GM21423 (cell line): ENCODE results near the gene SBF2.
"Not testable (repeated sequence)": the region's sequence is repeated elsewhere in the genome, so short reads cannot be mapped to it uniquely, and the experiment has no call there.

Experiments used
- ATAC-seq: cut with Tn5 transposase; IDR thresholded peaks from one replicate; pipeline ENCODE4 v1.9.1; 2021; ENCODE audit warnings: mild to moderate bottlenecking, moderate library complexity; ENCODE audit not compliant: unreplicated experiment

Gene SBF2

DNA sequence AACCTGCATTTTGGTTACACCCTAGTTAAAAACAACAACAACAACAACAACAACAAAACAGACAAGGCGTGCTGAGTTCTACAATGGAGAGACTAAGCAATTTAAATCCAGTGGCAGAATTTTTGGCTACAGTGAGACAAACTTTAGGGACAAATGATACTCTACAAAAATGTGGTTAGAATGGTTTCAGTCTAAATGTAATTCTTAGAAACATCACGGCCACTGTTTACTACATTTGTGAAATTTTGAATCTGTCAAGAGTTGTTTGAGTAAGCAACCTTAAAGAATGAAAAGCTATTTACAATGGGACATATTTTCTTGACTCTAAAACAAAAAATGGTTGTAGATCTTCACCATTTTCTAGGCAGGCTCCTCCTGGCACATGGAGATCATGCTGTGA is 370.7 kb downstream of the SBF2 start:
- no peak for ATAC-seq

DNA sequence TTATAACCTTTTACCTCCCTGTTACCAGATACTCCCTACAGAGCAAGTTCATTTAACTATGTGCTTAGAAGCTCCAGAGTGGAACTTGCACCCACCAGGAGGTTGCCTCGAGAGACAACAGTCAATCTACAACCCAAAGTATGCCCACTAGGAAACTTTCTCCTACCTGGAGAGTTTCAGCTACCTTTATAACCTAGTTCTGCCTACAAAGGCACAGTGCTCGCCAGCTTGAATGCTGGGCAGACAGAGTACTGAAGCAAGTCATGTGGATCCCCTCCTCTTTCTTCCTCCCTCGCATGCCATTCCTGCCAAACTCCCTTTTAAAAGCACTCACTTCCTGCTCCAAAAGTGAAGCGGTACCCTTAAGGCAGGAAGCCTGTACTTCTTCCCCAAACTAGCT is 371.2 kb downstream of the SBF2 start:
- no peak for ATAC-seq

DNA sequence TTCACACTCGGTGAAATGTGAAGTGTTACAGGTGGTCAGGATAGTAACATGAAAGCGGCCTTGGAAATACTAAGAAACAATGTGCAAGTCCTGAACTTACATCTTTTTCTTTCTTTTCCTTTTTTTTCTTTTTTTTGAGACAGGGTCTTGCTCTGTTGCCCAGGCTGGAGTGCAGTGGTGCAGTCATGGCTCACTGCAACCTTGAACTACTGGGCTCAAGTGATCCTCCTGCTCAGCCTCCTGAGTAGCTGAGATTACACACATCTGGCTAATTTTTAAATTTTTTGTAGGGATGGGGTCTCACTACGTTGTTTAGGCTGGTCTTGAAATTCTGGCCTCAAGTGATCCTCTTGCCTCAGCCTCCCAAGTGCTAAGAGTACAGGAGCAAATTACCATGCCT is 377.5 kb downstream of the SBF2 start:
- no peak for ATAC-seq

DNA sequence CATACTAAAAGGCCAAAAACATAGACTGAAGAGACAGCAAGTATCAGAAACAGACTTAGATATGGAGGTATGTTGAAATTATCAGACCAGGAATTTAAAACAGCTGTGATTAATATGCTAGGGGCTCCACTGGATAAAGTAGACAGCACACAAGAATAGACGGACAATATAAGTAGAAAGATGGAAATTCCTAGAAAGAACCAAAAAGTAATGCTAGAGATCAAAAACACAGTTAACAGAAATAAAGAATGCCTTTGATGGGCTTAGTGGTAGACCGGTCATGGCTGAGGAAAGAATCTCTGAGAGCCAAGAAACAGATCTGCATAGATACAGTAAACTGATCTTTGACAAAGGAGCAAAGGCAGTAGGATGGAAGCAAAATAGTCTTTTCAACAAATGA is 380.0 kb downstream of the SBF2 start:
- no peak for ATAC-seq

DNA sequence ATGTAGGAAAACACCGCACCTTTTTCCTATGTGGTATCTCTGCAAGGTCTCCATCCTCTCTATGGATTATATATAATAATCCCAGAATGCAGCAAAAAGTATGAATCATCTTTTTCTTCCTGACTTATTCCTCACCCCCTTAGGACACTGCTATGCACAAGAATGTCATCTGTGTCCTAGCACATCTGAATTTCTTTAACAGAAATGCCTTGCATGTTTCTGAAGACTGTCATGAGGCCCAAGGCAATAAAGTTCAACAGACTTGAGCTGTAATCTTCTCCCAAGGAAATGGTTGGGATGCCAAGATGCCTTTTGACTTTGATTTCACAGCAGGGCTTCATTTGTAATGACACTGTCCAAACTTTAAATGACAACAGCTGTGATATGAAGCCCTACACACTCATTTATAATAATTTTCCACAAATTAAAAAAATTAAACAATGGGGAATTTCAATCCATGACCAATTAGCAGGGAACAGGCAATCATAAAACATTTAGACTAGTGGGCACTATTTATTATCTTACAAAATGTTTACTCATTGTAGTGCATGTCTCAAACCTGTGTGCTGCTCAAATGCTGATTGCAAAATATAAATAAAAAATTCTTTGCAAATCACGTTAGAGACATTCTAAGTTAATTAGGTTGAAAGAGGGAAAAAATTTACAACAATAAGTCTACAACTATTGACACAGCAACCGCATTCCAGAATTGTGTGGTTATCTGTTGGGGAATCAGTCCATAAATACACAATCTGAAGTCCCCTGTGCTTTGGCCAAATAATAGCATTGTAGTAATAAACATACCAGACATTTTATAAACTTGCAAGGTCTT is 387.8 kb downstream of the SBF2 start:
- no peak for ATAC-seq

DNA sequence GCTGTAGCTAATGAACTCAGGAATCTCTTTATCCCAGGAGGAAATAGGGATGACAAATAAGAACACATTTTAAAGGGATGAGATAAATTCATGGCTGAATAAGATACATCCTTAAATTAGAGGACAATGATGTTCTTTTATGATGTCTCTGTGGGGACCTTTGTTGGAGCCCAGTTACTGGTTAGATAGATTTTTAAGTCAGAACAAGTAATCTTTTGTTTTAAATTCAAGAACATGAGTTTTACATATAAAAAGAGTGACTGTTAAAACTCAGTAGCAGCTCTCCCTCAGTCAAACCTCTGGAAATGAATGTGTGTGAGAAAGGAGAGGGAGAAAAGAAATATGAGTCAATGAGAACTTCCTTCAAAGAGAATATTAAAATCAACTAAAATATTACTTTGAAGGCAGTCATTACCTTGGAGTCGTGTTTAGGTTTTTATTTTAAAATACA is 388.5 kb downstream of the SBF2 start:
- ATAC-seq: no peak

DNA sequence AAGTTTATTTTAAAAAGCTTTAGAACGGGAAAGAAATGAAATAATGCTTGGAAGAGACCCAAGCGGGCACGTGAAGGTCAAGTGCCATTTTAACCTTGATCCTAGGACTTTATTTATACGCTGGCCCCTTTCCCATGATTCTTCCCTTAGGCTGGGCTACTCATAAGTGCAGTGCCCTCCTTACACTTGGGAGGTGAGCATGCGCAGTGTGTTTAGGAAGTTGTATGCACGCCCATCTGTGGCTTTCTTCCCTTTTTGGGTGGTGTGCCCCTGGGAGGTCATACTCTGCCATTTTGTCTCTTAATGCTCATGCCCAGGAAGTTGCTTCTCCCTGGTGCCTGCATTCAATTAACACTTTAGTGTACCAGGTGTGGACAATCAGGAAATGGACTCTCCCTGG is 390.4 kb downstream of the SBF2 start:
- ATAC-seq: no peak

DNA sequence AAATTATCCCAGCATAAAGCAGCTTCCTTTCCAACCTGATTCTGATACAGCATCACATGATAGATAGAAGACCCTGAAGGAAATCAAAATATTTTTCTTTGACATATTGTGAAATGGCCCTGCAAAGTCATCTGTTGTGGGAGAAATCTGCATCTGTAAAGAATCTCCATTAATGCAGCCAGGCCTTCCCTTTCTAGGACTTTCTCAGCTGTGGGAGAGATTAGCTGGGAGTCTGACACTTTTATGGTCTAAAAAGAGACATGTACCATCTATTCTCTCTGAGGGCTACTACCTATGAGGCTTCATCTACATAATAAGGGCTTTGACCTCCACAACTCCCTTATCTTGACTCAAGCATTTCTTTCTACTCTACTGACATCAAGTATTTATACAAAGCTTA is 392.1 kb downstream of the SBF2 start:
- no peak for ATAC-seq

DNA sequence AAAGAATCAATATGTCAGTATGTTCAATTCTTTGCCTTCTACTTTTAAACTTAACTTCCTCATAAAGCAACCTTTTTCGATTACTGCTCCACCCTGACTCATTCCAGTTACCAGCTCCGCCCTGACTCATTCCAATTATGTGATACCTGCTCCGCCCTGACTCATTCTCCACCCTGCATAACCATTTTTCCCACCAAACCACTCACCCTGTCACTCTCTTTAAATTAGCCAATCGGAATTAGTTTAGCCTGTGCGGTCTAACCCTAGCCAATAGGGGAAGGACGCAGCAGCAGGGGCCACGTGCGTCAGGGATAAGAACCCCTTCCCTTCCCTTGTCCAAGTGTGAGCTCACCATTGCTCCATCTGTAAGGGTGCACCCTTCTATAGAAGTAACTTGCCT is 393.8 kb downstream of the SBF2 start:
- not testable (repeated sequence) for ATAC-seq

DNA sequence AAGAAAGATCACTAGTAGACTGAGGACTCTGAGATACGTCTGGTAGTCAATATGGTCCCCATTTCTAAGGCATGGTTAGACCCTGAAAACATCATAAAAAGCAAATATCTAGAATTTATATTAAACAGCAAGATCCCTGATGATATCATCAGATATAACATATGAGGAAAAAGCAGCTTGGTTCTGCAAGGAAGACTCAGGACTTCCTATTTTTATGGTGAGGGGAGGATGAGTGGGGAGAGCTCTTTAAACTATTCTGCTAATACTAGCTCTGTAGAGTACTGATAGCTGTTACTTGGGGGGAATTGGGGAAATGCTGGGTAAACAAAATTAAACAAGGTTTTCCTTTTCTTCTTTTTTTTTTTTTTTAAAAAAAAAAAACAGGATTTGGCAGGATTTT is 394.3 kb downstream of the SBF2 start:
- ATAC-seq: no peak

DNA sequence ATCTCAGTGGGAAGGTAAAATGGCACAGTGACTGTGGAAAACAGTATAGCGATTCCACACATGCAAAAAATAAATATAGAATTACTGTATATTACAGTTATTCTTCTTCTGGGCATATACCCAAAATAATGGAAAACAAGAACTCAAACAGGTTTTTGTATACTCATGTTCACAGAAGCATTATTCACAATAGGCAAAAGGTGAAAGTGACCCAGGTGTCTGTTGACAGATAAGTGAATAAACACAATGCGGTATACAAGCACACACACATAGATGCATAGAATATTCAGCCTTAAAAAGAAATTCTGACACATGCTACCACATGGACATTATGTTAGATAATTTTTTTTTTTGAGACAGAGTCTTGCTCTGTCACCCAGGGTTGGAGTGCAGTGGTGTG is 397.1 kb downstream of the SBF2 start:
- no peak for ATAC-seq

DNA sequence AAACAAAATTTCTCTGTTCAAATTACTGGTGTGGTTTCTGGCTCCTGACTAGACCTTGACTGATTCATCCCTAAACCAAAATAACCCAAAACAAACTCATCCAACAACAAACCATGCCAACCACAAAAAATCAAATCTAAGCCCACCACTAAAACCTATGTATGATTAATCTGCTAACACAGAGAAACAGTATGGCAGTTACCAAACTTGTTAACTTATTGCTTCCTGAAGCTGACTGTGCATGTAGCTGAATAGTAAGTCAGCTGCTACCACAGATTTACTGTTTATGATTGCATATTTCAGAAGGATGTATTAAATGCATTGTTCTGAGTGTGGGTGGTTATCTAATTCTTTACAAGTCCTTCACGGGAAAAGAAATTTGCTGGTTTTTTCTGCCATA is 399.0 kb downstream of the SBF2 start:
- ATAC-seq: no peak

DNA sequence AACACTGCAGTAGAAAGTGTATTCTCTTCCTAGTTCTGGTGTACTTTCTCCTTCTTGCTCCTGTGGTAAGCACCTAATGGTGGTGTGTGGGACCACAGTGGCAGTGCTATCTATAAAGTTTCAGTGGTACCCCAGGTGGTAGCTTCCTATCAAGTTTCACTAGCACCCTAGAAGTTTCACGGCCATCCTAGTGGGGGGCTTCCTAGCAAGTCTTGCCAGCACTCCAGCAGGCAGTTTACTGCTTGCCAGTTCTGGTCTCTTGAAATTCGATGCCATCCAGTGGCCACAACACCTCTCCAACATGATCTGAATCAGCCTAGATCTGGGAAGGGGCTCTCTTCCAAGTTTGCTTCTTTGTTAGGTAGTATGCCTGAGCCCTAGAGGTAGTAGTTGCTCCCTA is 400.5 kb downstream of the SBF2 start:
- ATAC-seq: no peak

DNA sequence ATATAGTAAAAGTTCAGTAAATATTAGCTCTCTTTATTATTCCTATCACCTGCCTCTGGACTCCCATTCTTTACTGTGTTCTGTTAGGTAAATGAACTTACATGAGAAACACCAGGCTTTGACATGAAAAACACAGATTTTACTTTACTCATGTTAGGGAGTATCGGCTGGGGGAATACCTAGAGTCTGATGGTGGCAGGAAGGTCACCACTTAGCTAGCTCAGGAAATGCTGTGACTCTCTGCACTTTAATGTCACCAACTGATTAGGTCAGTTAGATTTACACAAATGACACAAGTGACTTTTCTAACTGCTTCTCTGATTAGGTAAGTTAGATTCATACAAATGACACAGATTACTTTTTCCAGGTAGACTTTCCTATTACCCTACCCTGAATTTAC is 405.1 kb downstream of the SBF2 start:
- ATAC-seq: no peak

DNA sequence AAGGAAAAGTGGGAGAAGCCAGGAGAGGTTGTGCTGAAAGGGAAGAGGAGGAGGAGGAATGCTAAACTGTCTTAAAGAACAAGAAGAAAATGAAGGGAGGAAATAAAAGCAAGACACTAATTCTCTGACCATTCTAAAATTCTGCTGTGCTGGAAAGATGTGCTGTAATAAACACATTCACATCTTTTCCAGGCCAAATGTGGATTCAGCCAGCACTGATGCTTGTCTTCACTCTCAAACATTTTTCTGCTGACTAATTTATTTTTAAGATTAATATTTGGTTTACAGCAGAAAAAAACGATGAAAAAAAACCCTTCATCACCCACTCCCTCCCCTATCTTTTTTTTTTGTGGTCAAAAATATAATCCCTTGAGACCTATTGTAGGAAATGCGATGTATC is 406.5 kb downstream of the SBF2 start:
- no peak for ATAC-seq

DNA sequence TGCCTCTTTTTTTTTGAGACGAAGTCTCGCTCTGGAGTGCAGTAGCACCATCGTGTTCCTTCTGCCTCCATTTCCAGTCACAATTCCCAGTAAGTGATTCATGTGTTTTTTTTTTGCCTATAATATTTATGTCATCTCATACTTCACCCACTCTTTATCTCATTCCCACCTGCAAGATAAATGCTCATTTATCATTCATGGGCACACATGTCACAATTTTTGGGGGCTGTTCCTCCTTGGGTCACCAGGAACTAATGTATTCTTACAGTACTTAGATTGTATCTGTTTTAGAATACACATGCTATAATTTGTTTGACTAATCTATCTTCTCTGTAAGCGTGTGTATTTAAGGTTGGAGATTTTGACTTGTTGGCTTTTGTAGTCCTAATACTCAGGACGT is 407.4 kb downstream of the SBF2 start:
- ATAC-seq: no peak

DNA sequence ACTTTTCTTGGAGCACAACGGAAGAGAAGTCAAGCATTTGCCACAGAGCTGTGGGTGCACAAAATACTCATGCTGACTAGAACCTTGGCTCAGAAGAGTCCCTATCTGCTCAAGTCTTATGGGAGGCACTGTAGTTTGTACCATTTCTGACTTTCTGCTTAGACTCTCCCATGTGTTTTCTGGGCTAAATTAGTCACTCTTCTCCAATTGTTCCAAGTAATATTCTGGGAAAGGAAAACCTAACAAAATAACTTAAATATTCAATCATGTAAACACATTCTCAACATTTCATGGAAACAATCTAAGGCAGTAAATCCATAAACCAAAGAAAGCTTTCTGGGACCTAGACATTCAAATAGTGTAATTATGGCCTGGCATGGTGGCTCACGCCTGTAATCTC is 409.4 kb downstream of the SBF2 start:
- no peak for ATAC-seq

DNA sequence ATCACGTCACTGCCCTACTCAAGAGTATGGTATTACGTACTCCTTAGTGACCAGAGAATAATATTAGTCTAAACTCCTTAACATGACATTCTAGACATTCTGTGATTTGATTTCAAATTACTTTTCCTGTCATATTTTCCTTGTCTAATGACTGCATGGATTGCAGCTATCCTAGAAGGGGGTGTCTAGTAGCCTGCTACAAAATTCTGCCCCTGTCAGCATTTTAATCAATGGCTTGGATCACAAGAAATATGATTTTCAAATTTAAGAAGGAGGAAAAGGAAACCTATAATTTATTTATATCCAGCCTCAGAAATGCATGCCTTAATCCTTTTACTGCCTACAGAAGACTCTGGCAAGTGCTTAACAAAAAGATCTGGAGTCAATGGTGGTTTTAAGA is 413.4 kb downstream of the SBF2 start:
- no peak for ATAC-seq

DNA sequence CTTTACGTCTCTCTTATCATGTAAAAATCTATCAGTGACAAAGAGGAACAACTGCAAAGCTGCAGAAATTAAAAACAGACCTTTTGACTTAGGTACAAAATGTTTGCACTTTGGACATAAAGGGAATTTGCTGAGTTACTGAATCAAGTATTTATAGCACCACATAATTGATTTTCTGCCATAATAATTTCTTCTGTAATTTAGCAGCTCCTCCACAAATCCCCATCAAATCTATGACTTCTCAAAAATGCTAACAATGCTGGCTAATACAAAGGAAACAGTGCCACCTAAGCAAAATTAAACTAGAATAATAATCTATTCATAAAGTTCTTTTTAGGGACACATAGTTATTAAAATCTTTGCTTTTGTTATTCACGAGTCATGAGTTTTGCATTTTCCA is 415.1 kb downstream of the SBF2 start:
- ATAC-seq: no peak

DNA sequence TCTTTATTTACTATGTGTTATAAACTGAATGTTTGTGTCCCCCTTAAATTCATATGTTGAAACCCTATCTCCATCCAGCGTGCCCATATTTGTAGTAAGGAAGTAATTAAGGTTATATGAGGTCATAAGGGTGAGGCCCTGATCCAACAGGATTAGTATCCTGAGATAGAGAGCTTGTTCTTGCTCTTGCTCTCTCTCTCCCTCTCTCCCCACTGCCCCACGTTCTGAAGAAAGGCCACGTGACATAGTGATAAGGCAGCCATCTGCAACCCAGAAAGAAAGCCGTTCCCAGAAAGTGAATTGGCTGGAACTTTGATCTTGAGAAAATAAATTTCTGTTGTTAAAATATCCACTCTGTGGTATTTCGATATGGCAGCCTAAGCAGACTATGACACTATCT is 417.7 kb downstream of the SBF2 start:
- no peak for ATAC-seq

DNA sequence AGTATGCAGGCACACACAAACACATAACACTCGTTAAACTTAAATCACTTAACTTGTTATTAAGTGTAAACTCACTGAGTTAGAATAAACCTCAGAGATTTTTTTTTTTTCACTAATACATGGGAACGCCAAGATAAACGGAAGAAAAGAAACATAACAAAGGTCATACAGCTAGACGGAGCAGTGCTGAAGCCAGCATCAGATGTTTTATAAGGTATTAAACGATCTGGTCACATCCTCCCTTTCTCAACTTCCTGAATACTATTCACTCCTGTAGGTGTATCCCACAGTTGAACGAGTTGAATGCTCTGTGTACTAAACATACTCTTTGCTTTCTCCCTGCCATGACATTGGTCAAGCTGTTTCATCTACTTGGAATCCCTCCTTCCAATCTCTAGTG is 418.2 kb downstream of the SBF2 start:
- no peak for ATAC-seq

DNA sequence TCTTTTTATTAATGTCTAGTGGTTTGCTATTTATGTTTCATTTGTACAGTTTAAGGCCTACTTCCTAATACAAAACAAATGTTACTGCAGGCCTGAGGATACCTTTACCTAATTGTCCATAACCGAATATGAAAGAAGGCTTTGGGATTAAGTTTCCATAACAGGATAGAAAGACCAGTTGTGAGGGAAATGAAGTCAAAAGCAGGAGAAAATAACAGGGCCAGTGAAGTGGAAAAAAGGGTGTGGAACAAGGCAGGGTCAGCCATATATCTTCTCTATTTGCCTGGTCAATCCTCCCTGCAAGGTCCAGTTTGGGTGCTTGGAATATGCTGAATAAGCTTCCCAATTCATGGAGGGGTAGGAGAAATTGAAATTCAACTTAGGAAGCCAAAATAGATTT is 418.6 kb downstream of the SBF2 start:
- no peak for ATAC-seq

DNA sequence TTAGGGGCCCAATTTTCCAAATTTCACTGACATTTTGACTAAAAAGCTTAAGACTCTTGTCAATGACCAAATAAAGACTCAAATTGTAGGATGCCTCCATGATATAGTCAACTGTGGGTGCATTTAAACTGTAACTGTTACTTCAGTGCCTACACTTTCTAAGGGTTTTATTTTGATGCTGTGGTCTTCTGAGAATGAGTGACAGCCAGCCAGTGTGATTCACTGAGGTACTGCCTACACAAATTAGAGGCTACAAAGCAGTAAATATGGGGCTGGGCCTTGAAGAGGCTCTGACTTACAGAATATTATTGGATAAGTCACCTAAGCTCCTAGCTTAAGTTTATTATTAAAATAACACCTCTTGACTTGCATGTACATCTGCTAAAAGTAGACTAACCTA is 419.6 kb downstream of the SBF2 start:
- no peak for ATAC-seq
